Activated T-helper 1 cell treated with Interleukin-2 at 50 U/mL for 16 hours (primary cell): Measurements from ENCODE around the gene SUGCT.

Experiments used
- DNase-seq: peaks from one replicate; pipeline ENCODE4 v3.0.0-alpha.2; 2020; ENCODE audit warnings: low read depth

The SUGCT gene

GRCh38 chr7:40527723-40528122, 392.9 kb downstream of the SUGCT start:
- DNase-seq: no peak

- DNase-seq: no peak
Observed at GRCh38 chr7:40530292-40530691, 395.5 kb downstream of the SUGCT start.

GRCh38 chr7:40531956-40532355, 397.2 kb downstream of the SUGCT start:
- no peak for DNase-seq

- DNase-seq: no peak
Observed at GRCh38 chr7:40535678-40536077, 400.9 kb downstream of the SUGCT start.

GRCh38 chr7:40536421-40536820, 401.6 kb downstream of the SUGCT start:
- DNase-seq: no peak

GRCh38 chr7:40538281-40538680, 403.5 kb downstream of the SUGCT start:
- DNase-seq: no peak

GRCh38 chr7:40541336-40541735, 406.5 kb downstream of the SUGCT start:
- no peak for DNase-seq

GRCh38 chr7:40542982-40543741, 408.4 kb downstream of the SUGCT start:
- no peak for DNase-seq

GRCh38 chr7:40544221-40544723, 409.5 kb downstream of the SUGCT start:
- no peak for DNase-seq

- DNase-seq: no peak
Observed at GRCh38 chr7:40544871-40545303, 410.1 kb downstream of the SUGCT start.

GRCh38 chr7:40545739-40546138, 410.9 kb downstream of the SUGCT start:
- no peak for DNase-seq

GRCh38 chr7:40546616-40547501, 412.1 kb downstream of the SUGCT start:
- no peak for DNase-seq

- no peak for DNase-seq
Observed at GRCh38 chr7:40549372-40550039, 414.7 kb downstream of the SUGCT start.

- no peak for DNase-seq
Observed at GRCh38 chr7:40551685-40552576, 417.1 kb downstream of the SUGCT start.

GRCh38 chr7:40560672-40561071, 425.9 kb downstream of the SUGCT start:
- no peak for DNase-seq

GRCh38 chr7:40566879-40567278, 432.1 kb downstream of the SUGCT start:
- no peak for DNase-seq

- no peak for DNase-seq
Observed at GRCh38 chr7:40569326-40569725, 434.5 kb downstream of the SUGCT start.

- no peak for DNase-seq
Observed at GRCh38 chr7:40570223-40570622, 435.4 kb downstream of the SUGCT start.

- DNase-seq: no peak
Observed at GRCh38 chr7:40571796-40572195, 437.0 kb downstream of the SUGCT start.

- no peak for DNase-seq
Observed at GRCh38 chr7:40572810-40573465, 438.1 kb downstream of the SUGCT start.

GRCh38 chr7:40579401-40579800, 444.6 kb downstream of the SUGCT start:
- DNase-seq: no peak
